Effector memory CD8-positive, alpha-beta T cell (primary cell): ENCODE data around the gene CCDC127.
"Not testable (repeated sequence)": the region's sequence is repeated elsewhere in the genome, so short reads cannot be mapped to it uniquely, and the experiment has no call there.

ENCODE experiments used
- ATAC-seq: fragments of 150-1000 bp; cut with Tn5 transposase; replicated peaks from 2 replicates; pipeline ENCODE4 v1.10.0; 2021; ENCODE audit warnings: mild to moderate bottlenecking, moderate library complexity
- DNase-seq, 3 experiments: peaks; one replicate each; pipeline ENCODE4 v3.0.0; 2021
- H3K27ac Mint-ChIP-seq, 2 donors: one replicate each; pipeline ENCODE4 v1.8.0; 2022; ENCODE audit warnings: mild to moderate bottlenecking in 2 of 2, mixed read lengths in 2 of 2, moderate library complexity in 2 of 2
- H3K27me3 Mint-ChIP-seq, 2 donors: one replicate each; pipeline ENCODE4 v1.8.0; 2022; ENCODE audit warnings: mixed read lengths in 2 of 2
- H3K36me3 Mint-ChIP-seq: one replicate; pipeline ENCODE4 v1.8.0; 2022; ENCODE audit warnings: mild to moderate bottlenecking, moderate library complexity, mixed read lengths; ENCODE audit not compliant: insufficient read depth
- H3K4me1 Mint-ChIP-seq, 2 donors: one replicate each; pipeline ENCODE4 v1.8.0; 2022; ENCODE audit warnings: low read depth in 2 of 2, mixed read lengths in 2 of 2
- H3K4me3 Mint-ChIP-seq, 2 donors: one replicate each; pipeline ENCODE4 v1.8.0; 2022; ENCODE audit warnings: mild to moderate bottlenecking in 2 of 2, mixed read lengths in 2 of 2, moderate library complexity in 2 of 2
- H3K9me3 Mint-ChIP-seq, 2 donors: one replicate each; pipeline ENCODE4 v1.8.0; 2022; ENCODE audit warnings: mixed read lengths in 2 of 2
- total RNA-seq, 9 experiments: gene quantifications; one replicate each; lab custom pipeline; 2026; lab: John Stamatoyannopoulos, UW

Gene CCDC127
- 13.0 to 39.5 (median 29.3) reads per million in 9 experiments for total RNA-seq

DNA sequence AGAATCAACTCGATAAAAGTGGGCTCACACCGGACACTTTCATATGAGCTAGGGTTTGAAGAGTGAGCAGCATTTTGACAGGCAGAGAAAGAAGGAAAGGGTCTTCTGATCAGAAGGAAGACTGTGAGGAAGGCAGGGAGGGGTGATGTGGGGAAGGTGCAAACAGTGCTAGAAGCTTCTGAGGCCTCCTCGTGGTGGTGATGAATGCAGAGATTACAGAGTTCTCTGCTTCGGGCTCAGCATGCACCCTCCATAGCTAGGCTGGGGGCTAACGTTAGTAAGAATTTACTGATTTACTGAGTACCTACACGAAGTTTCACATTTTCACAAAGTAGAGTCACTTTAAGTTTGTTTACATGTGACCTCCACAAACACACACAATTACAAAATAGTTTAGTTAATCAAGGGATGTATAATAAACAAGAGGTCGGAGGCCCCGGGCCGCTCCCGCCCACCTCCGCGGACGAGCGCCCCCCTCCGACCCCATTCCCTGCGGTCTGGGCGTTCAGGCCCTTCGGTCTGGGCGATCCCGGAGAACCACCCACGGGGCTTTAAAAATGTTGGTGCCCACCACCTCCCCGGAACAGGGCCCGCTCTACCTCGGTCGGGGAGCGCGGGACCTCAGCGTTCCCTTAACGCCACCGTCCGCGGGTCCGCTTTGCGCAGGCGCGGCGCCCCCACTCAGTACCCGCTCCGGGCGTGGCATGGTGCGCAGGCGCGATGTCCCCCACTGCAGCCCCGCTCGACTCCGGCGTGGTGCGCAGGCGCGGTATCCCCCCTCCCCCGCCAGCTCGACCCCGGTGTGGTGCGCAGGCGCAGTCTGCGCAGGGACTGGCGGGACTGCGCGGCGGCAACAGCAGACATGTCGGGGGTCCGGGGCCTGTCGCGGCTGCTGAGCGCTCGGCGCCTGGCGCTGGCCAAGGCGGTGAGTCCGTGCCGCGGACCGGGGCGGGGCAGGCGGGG lies at the start of gene CCDC127, which contains the start of gene SDHA:
Gene CCDC127 (minus strand): TSS at position 660 of the 963 bp plus-strand sequence. CDS start 1,304 bp downstream, outside the sequence.
Gene SDHA (plus strand): TSS at position 827 of the 963 bp plus-strand sequence. CDS start 36 bp downstream, at position 863.
- not testable (repeated sequence) for H3K27me3 Mint-ChIP-seq, H3K9me3 Mint-ChIP-seq
- peaks cover 39 to 51% of the 10 kb centered on the region in 2 donors for H3K4me1 Mint-ChIP-seq
- peak within 1 kb of the TSS; percentile 94 to 96 for H3K27ac Mint-ChIP-seq
- peak; percentile 83 for ATAC-seq
- peak; percentile 98 to 99 (median 98) for DNase-seq
- peaks cover 31% of the 10 kb centered on the region for H3K36me3 Mint-ChIP-seq
- peak within 1 kb of the TSS; percentile 92 for H3K4me3 Mint-ChIP-seq

DNA sequence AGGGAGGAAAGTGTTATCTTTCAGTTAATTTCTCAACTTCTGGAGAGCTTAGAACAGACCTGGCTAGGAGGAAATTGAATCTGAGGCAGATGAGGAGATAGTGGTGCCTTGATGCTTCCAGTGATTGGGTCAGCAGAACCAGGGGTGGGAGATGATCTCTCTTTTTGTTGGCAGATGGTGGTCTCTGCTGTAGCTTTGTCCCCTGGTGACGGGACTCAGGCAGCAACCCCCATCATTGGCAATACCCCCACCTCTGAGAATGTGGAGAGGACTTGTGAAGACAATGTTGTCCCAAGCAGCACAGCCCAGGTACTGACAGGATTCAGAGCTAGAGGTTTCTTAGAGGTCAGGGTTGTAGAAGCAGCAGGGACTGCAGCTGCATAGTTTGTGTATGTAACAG lies 49.8 kb upstream of the CCDC127 start:
- Mint-ChIP-seq H3K9me3 (no peaks in the 10 kb centered on the region), H3K4me1 (peaks cover 6 to 10% of the 10 kb centered on the region in 2 donors), H3K36me3 (peaks cover 37% of the 10 kb centered on the region), H3K27ac (peak overlapping the region in 1 of 2 donors; percentile 36), H3K4me3 (no peak overlapping the region), H3K27me3 (no peaks in the 10 kb centered on the region)
- ATAC-seq (no peak), DNase-seq (no peak)

DNA sequence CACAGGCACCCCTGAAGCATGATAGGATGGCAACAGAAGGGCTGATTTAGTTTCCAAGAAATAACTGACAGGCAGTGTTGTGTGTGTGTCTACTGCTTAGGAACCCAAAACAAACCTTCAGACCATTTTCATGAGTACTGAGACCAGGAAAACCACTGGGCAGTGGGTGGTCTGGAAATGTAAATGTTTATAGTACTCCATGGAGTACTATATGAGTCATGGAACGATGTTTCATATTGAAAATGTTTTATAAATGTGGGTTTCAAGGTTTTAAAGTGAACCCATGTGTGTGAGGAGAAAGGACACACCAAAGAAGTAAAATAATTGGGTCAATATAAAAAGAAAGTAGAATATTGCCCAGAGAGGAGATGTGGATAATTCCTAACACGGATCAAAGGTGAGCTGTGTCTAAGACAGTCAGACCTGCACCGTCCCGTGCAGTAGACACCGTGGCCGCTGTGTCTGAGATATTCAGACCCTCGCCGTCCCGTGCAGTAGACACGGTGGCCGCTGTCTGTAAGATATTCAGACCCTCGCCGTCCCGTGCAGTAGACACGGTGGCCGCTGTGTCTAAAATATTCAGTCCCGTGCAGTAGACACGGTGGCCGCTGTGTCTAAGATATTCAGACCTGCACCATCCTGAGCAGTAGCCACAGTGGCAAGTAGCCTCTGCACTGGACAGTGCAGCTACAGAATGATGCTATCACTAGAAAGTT lies 48.5 kb upstream of the CCDC127 start:
- H3K4me3 Mint-ChIP-seq, ATAC-seq, H3K4me1 Mint-ChIP-seq, H3K9me3 Mint-ChIP-seq, DNase-seq, H3K27me3 Mint-ChIP-seq: not testable (repeated sequence)
- H3K36me3 Mint-ChIP-seq, result peaks cover 32% of the 10 kb centered on the region
- peak overlapping the region in 1 of 2 donors; percentile 36 for H3K27ac Mint-ChIP-seq

GRCh38 chr5:264338-264737 lies 46.4 kb upstream of the CCDC127 start:
- Mint-ChIP-seq H3K4me1 (no peaks in the 10 kb centered on the region), H3K9me3 (no peaks in the 10 kb centered on the region), H3K4me3 (no peak overlapping the region), H3K27me3 (no peaks in the 10 kb centered on the region), H3K27ac (peak overlapping the region; percentile 39 to 73), H3K36me3 (peaks cover 23% of the 10 kb centered on the region)
- ATAC-seq, result no peak
- no peak for DNase-seq

DNA sequence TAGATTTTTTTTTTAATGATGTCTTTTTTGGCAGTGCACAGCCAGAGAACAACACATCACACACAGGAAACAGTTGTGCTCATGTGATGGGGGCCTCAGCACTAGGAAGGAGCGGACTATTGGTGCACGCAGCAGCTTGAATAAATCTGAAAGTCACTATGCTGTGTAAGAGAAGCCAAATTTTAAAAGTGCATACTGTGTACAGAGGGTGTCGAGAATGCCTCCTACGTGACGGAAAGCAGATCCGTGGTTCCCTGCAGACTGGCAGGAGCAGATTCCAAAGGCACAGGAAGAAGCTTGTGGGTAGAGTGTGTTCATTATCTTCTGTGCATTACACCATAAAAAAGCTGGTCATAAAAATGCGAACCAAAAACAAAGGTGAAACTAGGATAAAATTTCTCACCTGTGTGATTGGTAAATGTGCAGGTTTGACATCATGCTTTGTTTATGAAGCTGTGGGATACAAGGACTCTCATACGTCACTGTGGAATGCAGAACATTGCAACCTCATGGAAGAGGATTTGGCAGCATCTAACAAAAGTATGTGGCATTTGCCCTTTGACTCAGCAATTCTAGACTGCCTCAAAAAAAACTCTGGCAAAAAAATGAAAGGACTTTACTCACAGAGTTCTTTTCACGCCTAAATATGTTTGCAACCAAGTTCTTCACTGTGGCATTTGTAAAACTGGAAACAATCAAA lies 45.5 kb upstream of the CCDC127 start:
- DNase-seq, result not testable (repeated sequence)

DNA sequence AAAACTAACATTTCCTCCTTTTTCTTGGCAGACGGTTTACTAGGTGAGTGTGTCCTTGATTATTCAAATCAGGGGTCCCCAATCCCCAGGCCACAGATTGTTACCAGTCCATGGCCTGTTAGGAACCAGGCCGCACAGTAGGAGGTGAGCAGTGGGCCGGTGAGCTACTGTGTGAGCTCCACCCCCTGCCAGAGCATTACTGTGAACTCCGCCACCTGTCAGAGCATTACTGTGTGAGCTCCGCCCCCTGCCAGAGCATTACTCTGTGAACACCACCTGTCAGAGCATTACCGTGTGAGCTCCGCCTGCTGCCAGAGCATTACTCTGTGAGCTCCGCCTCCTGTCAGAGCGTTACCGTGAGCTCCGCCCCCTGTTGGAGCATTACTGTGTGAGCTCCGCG lies 39.2 kb upstream of the CCDC127 start:
- H3K36me3 Mint-ChIP-seq, result peaks cover 56% of the 10 kb centered on the region
- peak overlapping the region in 1 of 2 donors; percentile 38 for H3K27ac Mint-ChIP-seq
- H3K9me3 Mint-ChIP-seq, result no peaks in the 10 kb centered on the region
- no peaks in the 10 kb centered on the region for H3K27me3 Mint-ChIP-seq
- ATAC-seq, result no peak
- DNase-seq, result no peak
- H3K4me3 Mint-ChIP-seq, result no peak overlapping the region
- H3K4me1 Mint-ChIP-seq, result peaks cover 7 to 9% of the 10 kb centered on the region in 2 donors

More for the DNA sequence above, 45.5 kb upstream of the CCDC127 start:
- peak overlapping the region in 1 of 2 donors; percentile 73 for H3K27ac Mint-ChIP-seq
- H3K9me3 Mint-ChIP-seq, H3K27me3 Mint-ChIP-seq, ATAC-seq, H3K4me1 Mint-ChIP-seq, H3K4me3 Mint-ChIP-seq: not testable (repeated sequence)
- H3K36me3 Mint-ChIP-seq, result peaks cover 26% of the 10 kb centered on the region

- H3K9me3 Mint-ChIP-seq, ATAC-seq, H3K27me3 Mint-ChIP-seq, H3K4me3 Mint-ChIP-seq, DNase-seq, H3K27ac Mint-ChIP-seq, H3K4me1 Mint-ChIP-seq: not testable (repeated sequence)
- peaks cover 56% of the 10 kb centered on the region for H3K36me3 Mint-ChIP-seq
These were observed 38.4 kb upstream of the CCDC127 start for GRCh38 chr5:256347-256746.

- not testable (repeated sequence) for H3K4me3 Mint-ChIP-seq, H3K27me3 Mint-ChIP-seq, DNase-seq, H3K27ac Mint-ChIP-seq, H3K9me3 Mint-ChIP-seq, ATAC-seq
- peaks cover 7 to 10% of the 10 kb centered on the region in 2 donors for H3K4me1 Mint-ChIP-seq
- H3K36me3 Mint-ChIP-seq, result peaks cover 57% of the 10 kb centered on the region
These were observed 37.2 kb upstream of the CCDC127 start for GRCh38 chr5:255116-255515.

DNA sequence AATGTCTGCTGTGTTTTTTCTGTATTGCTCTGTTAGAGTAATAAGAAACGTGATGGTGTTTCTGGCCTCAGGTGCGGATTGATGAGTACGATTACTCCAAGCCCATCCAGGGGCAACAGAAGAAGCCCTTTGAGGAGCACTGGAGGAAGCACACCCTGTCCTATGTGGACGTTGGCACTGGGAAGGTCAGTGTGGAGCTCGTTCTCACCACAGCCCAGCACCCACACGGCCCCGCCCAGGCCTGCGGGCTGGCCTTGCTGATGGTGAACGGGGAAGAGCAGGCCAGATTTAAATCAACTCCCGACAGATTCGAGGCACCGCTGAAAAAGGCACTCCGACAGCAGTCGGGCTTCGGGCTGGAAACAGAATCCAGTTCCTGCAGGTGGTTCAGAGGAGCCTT lies 36.4 kb upstream of the CCDC127 start:
- not testable (repeated sequence) for H3K9me3 Mint-ChIP-seq, H3K27ac Mint-ChIP-seq, H3K27me3 Mint-ChIP-seq, DNase-seq, H3K4me3 Mint-ChIP-seq, ATAC-seq
- Mint-ChIP-seq H3K4me1 (peaks cover 9 to 13% of the 10 kb centered on the region in 2 donors), H3K36me3 (peaks cover 57% of the 10 kb centered on the region)

- H3K36me3 Mint-ChIP-seq, result peaks cover 57% of the 10 kb centered on the region
- peak overlapping the region; percentile 86 to 93 for H3K27ac Mint-ChIP-seq
- H3K4me1 Mint-ChIP-seq, result peaks cover 9 to 13% of the 10 kb centered on the region in 2 donors
- DNase-seq (no peak), ATAC-seq (no peak)
- H3K9me3 Mint-ChIP-seq, result no peaks in the 10 kb centered on the region
- H3K27me3 Mint-ChIP-seq, result no peaks in the 10 kb centered on the region
- H3K4me3 Mint-ChIP-seq, result peak overlapping the region; percentile 61 to 71
These were observed 34.6 kb upstream of the CCDC127 start for GRCh38 chr5:252546-252945.

DNA sequence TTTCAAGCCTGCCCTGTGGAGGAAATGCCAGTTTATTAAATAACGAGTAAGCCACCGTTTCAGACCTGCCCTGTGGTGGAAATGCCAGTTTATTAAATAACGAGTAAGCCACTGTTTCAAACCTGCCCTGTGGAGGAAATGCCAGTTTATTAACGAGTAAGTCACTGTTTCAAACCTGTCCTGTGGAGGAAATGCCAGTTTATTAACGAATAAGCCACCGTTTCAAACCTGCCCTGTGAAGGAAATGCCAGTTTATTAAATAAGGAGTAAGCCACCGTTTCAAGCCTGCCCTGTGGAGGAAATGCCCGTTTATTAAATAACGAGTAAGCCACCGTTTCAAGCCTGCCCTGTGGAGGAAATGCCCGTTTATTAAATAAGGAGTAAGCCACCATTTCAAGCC lies 34.0 kb upstream of the CCDC127 start:
- H3K4me3 Mint-ChIP-seq, result peak overlapping the region; percentile 61 to 71

GRCh38 chr5:251538-251937 lies 33.6 kb upstream of the CCDC127 start:
- peaks cover 9 to 13% of the 10 kb centered on the region in 2 donors for H3K4me1 Mint-ChIP-seq
- not testable (repeated sequence) for H3K4me3 Mint-ChIP-seq, H3K9me3 Mint-ChIP-seq, H3K27me3 Mint-ChIP-seq, DNase-seq, ATAC-seq
- peaks cover 50% of the 10 kb centered on the region for H3K36me3 Mint-ChIP-seq
- H3K27ac Mint-ChIP-seq, result peak overlapping the region; percentile 86 to 93

More for the DNA sequence above, 34.0 kb upstream of the CCDC127 start:
- not testable (repeated sequence) for ATAC-seq, H3K9me3 Mint-ChIP-seq, H3K27me3 Mint-ChIP-seq, DNase-seq
- Mint-ChIP-seq H3K36me3 (peaks cover 54% of the 10 kb centered on the region), H3K4me1 (peaks cover 9 to 13% of the 10 kb centered on the region in 2 donors), H3K27ac (peak overlapping the region; percentile 86 to 93)

DNA sequence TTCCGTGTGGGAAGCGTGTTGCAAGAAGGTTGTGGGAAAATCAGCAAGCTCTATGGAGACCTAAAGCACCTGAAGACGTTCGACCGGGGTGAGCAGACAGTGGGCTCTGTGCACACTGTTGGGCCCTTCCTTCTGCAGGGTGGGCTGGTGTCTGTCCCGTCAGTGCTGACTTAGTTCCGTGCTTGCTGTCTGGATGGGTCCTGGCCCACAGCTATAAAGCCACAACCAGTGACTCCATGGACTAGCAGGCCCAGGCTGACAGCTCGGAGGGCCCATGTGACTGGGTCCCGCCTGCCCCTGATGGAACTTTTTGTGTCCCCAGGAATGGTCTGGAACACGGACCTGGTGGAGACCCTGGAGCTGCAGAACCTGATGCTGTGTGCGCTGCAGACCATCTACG lies 33.1 kb upstream of the CCDC127 start:
- H3K36me3 Mint-ChIP-seq, result peaks cover 47% of the 10 kb centered on the region
- not testable (repeated sequence) for ATAC-seq, H3K27ac Mint-ChIP-seq, H3K9me3 Mint-ChIP-seq, H3K27me3 Mint-ChIP-seq, H3K4me3 Mint-ChIP-seq, DNase-seq
- peaks cover 9 to 13% of the 10 kb centered on the region in 2 donors for H3K4me1 Mint-ChIP-seq
